K562 (cell line): Measurements from ENCODE around the gene ACY1. TPM values are rescaled to one million over a fixed set of nuclear protein-coding genes. Genes with fewer than 3 reads are reported as not detected.

Experiments used
- ARID4B ChIP-seq: sonication (generic); formaldehyde crosslinking; IDR thresholded peaks from 2 replicates; pipeline ENCODE4 v1.8.0; 2022; ENCODE audit warnings: mild to moderate bottlenecking, missing genetic modification reagents
- E2F4 ChIP-seq: sonication (generic); formaldehyde crosslinking; IDR thresholded peaks from 2 replicates; pipeline ENCODE4 v1.8.0; 2022; ENCODE audit warnings: mild to moderate bottlenecking, low read depth, missing genetic modification reagents
- FOXJ2 ChIP-seq: fragments of 200-800 bp; sonication (Bioruptor generic); IDR thresholded peaks from 2 replicates; pipeline ENCODE4 v1.6.1; 2016; ENCODE audit warnings: missing genetic modification characterization, missing compliant biosample characterization
- FOXO4 ChIP-seq: fragments of 450-650 bp; formaldehyde crosslinking; IDR thresholded peaks from 2 replicates; pipeline ENCODE4 v1.4.0; 2020; ENCODE audit warnings: mild to moderate bottlenecking, moderate library complexity
- GTF2B ChIP-seq: IDR thresholded peaks from 2 replicates; pipeline ENCODE4 v1.6.1; 2011; ENCODE audit not compliant: insufficient read length; ENCODE audit errors: extremely low read depth
- HCFC1 ChIP-seq: IDR thresholded peaks from 2 replicates; pipeline ENCODE4 v1.6.1; 2012; ENCODE audit warnings: low read depth, low read length, improper control_type of control experiment
- POLR2G ChIP-seq: fragments of 200-400 bp; formaldehyde crosslinking; IDR thresholded peaks from 2 replicates; pipeline ENCODE4 v1.6.1; 2017; ENCODE audit warnings: low read depth, mild to moderate bottlenecking, antibody characterized with exemption, low read length, moderate library complexity
- SP1 ChIP-seq: sonication (generic); formaldehyde crosslinking; IDR thresholded peaks from 2 replicates; pipeline ENCODE4 v1.8.1; 2022; ENCODE audit warnings: mild to moderate bottlenecking, missing genetic modification reagents
- TAF1 ChIP-seq: IDR thresholded peaks from 2 replicates; pipeline ENCODE4 v1.6.1; 2011; ENCODE audit warnings: mild to moderate bottlenecking, low read length, moderate library complexity; ENCODE audit not compliant: insufficient read depth, control insufficient read depth, severe bottlenecking; ENCODE audit errors: extremely low read depth
- ZBTB43 ChIP-seq: sonication (generic); formaldehyde crosslinking; IDR thresholded peaks from 2 replicates; pipeline ENCODE4 v1.8.0; 2023; ENCODE audit warnings: mild to moderate bottlenecking, missing genetic modification reagents
- ZFP30 ChIP-seq: fragments of 250-450 bp; sonication (Bioruptor Pico); IDR thresholded peaks from 2 replicates; pipeline ENCODE4 v1.8.0; 2022; ENCODE audit warnings: moderate library complexity, mild to moderate bottlenecking, inconsistent platforms, borderline replicate concordance
- polyA plus RNA-seq, 8 experiments: library from polyadenylated mRNA; depleted of rRNA in 4 of 8; stranded (reverse) in 5 of 8; unstranded in 3 of 8; fragments of >200 nt; fragmentation: Nextera tagmentation in 2 of 8; fragmentation: Illumina TruSeq in 1 of 8; extraction: Ambion mirVana in 2 of 8; extraction: Trizol in 1 of 8; gene quantifications; 2 replicates each; pipeline versions ENCODE4 v1.2.1 to v1.2.3, GENCODE V29; 2011 to 2014; ENCODE audit warnings: inconsistent platforms in 1 of 8, missing spikeins in 1 of 8
- total RNA-seq, 7 experiments: library from RNA; depleted of rRNA in 6 of 7; stranded (reverse); fragments of >200 nt in 6 of 7; fragmentation: Illumina TruSeq in 2 of 7; extraction: Trizol in 2 of 7; gene quantifications; 2 replicates each; pipeline versions ENCODE4 v1.2.1 to v1.2.3, GENCODE V29; 2011 to 2021; ENCODE audit warnings: low replicate concordance in 1 of 7
- TF ChIP-seq, protein P1 (sequence below): fragments of 450-650 bp; IDR thresholded peaks from 2 replicates; pipeline ENCODE4 v1.6.1; 2017; ENCODE audit warnings: antibody characterized with exemption, mild to moderate bottlenecking

ACY1 gene
- total and polyA plus RNA-seq, 9 of the 15 experiments (the other 6 are each of a cell fraction or from before 2014, with no cell fraction given): 70.7 to 195 (median 123) TPM

GRCh38 chr3:51982838-51983577 lies at the start of gene ACY1 (continued):
- TF ChIP-seq, protein P1, sequence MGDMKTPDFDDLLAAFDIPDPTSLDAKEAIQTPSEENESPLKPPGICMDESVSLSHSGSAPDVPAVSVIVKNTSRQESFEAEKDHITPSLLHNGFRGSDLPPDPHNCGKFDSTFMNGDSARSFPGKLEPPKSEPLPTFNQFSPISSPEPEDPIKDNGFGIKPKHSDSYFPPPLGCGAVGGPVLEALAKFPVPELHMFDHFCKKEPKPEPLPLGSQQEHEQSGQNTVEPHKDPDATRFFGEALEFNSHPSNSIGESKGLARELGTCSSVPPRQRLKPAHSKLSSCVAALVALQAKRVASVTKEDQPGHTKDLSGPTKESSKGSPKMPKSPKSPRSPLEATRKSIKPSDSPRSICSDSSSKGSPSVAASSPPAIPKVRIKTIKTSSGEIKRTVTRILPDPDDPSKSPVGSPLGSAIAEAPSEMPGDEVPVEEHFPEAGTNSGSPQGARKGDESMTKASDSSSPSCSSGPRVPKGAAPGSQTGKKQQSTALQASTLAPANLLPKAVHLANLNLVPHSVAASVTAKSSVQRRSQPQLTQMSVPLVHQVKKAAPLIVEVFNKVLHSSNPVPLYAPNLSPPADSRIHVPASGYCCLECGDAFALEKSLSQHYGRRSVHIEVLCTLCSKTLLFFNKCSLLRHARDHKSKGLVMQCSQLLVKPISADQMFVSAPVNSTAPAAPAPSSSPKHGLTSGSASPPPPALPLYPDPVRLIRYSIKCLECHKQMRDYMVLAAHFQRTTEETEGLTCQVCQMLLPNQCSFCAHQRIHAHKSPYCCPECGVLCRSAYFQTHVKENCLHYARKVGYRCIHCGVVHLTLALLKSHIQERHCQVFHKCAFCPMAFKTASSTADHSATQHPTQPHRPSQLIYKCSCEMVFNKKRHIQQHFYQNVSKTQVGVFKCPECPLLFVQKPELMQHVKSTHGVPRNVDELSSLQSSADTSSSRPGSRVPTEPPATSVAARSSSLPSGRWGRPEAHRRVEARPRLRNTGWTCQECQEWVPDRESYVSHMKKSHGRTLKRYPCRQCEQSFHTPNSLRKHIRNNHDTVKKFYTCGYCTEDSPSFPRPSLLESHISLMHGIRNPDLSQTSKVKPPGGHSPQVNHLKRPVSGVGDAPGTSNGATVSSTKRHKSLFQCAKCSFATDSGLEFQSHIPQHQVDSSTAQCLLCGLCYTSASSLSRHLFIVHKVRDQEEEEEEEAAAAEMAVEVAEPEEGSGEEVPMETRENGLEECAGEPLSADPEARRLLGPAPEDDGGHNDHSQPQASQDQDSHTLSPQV: no peak
- no peak for TF ChIP-seq ZBTB43 (CRISPR knock-in tag)
- TF ChIP-seq SP1 (CRISPR knock-in tag): peak; percentile 48; the same call in 1 of the 2 replicates
- no peak for TF ChIP-seq FOXO4 (CRISPR knock-in tag)
- TF ChIP-seq GTF2B: no peak
- peak; percentile 83 for TF ChIP-seq TAF1
- TF ChIP-seq ZFP30 (CRISPR knock-in tag): no peak
- peak; percentile 45 for TF ChIP-seq ARID4B (CRISPR knock-in tag)
- no peak for TF ChIP-seq FOXJ2
- TF ChIP-seq E2F4 (CRISPR knock-in tag): no peak
- TF ChIP-seq HCFC1: peak; percentile 31; the same call in 1 of the 2 replicates
- TF ChIP-seq POLR2G: peak; percentile 95
